Transverse colon (tissue), 4 donors: ENCODE data around the gene RUNX1. TPM values are rescaled to one million over a fixed set of nuclear protein-coding genes. Genes with fewer than 3 reads are reported as not detected.

Experiments used
- DNase-seq: peaks from one replicate; pipeline ENCODE4 v3.0.0-alpha.2; 2019
- H3K27ac ChIP-seq, 4 donors: fragments of 200-600 bp; sonication (generic); 2 replicates each; pipeline ENCODE4 v1.5.1; 2016 to 2018; ENCODE audit warnings: inconsistent platforms in 4 of 4
- H3K27me3 ChIP-seq: fragments of 200-600 bp; sonication (generic); 2 replicates; pipeline ENCODE4 v1.5.1; 2017; ENCODE audit warnings: inconsistent platforms
- H3K36me3 ChIP-seq, 4 donors: fragments of 200-600 bp; sonication (generic); 2 replicates each; pipeline ENCODE4 v1.5.1; 2017 to 2019; ENCODE audit warnings: inconsistent platforms in 4 of 4
- H3K4me1 ChIP-seq, 4 donors: fragments of 200-600 bp; sonication (generic); 2 replicates each; pipeline ENCODE4 v1.5.1; 2017 to 2020; ENCODE audit warnings: inconsistent platforms in 4 of 4
- H3K4me3 ChIP-seq, 4 donors: fragments of 200-600 bp; sonication (generic); 1 replicate in 1 of 4; 2 replicates in 3 of 4; pipeline versions ENCODE4 v1.5.1 to v1.6.1; 2017 to 2019; ENCODE audit warnings: inconsistent platforms in 4 of 4
- H3K9me3 ChIP-seq, 2 donors: fragments of 200-600 bp; sonication (generic); 2 replicates each; pipeline ENCODE4 v1.5.1; 2017 to 2019; ENCODE audit warnings: inconsistent platforms in 2 of 2
- CTCF ChIP-seq, 5 experiments: fragments of 200-600 bp in 3 of 5; fragments of 450-650 bp in 2 of 5; sonication (generic) in 3 of 5; IDR thresholded peaks; 1 replicate in 2 of 5; 2 replicates in 3 of 5; pipeline ENCODE4 v1.5.1; 2016 to 2017; ENCODE audit warnings: antibody characterized with exemption in 5 of 5, inconsistent platforms in 3 of 5, mild to moderate bottlenecking in 2 of 5, moderate library complexity in 1 of 5
- EP300 ChIP-seq: sonication (generic); formaldehyde crosslinking; IDR thresholded peaks from one replicate; pipeline ENCODE4 v1.6.1; 2017; ENCODE audit warnings: antibody characterized with exemption, low read depth
- POLR2A ChIP-seq: fragments of 450-650 bp; IDR thresholded peaks from one replicate; pipeline ENCODE4 v1.6.1; 2016; ENCODE audit warnings: antibody characterized with exemption, mild to moderate bottlenecking, moderate library complexity
- POLR2AphosphoS5 ChIP-seq, 3 donors: sonication (generic); formaldehyde crosslinking; IDR thresholded peaks; one replicate each; pipeline ENCODE4 v1.6.1; 2016; ENCODE audit warnings: antibody characterized with exemption in 3 of 3
- WGBS, 2 donors: methylation state at CpG; one replicate each; pipeline ENCODE4 v1.1.5; 2018; ENCODE audit warnings: low coverage in 1 of 2; 5-methylcytosine and 5-hydroxymethylcytosine counted together
- in situ Hi-C, 4 donors: fragments of 200-750 bp; cut with MboI; loops; one replicate each; pipeline versions ENCODE4 v1.15.0 to v1.15.1; 2017; ENCODE audit warnings: low sequenced_read_pairs in 3 of 4, low pct_ligation_motif_present in 1 of 4, low pct_unique_long_range_greater_than_20kb in 1 of 4
- intact Hi-C: fragments of 100-400 bp; cut with DNase I; formaldehyde crosslinking; loops from one replicate; pipeline ENCODE4 v1.15.1; 2023; ENCODE audit warnings: low total_unique reads
- total RNA-seq, 4 donors: library from RNA; depleted of rRNA; stranded (reverse); fragments of >200 nt; gene quantifications; one replicate each; pipeline ENCODE4 v1.1.0, GENCODE V29; 2016

Gene RUNX1
- total RNA-seq, 4 donors from 2014 or later: 8.3 to 60.1 (median 34.7) TPM

- no peaks in the 10 kb centered on the region for H3K36me3 ChIP-seq
- H3K27ac ChIP-seq: peak overlapping the region in 1 of 4 donors; percentile 24
- H3K4me3 ChIP-seq: no peak overlapping the region
- no peak for DNase-seq
- H3K27me3 ChIP-seq: no peaks in the 10 kb centered on the region
- in situ Hi-C loops (no loop called here), intact Hi-C loops (no loop called here)
- TF ChIP-seq POLR2AphosphoS5 (IDR thresholded peaks at IDR 0.05) (no peak), EP300 (no peak), CTCF (IDR thresholded peaks at IDR 0.05) (no peak), POLR2A (no peak)
- H3K4me1 ChIP-seq: peaks cover 14 to 41% (median 25%) of the 10 kb centered on the region in 4 donors
- WGBS, 2 donors: 88% methylated on average over 1 of the region's 1 CpG; no CpG with 5 or more reads in 1 of the 2 donors
- no peaks in the 10 kb centered on the region for H3K9me3 ChIP-seq
Observed at GRCh38 chr21:35016517-35017188, 32.4 kb downstream of the RUNX1 start.

- intact Hi-C loops: no loop called here
- TF ChIP-seq POLR2A (no peak), CTCF (IDR thresholded peaks at IDR 0.05) (no peak), POLR2AphosphoS5 (IDR thresholded peaks at IDR 0.05) (no peak), EP300 (no peak)
- in situ Hi-C loops: no loop called here
- peaks cover 8 to 35% (median 21%) of the 10 kb centered on the region in 4 donors for H3K4me1 ChIP-seq
- no peak for DNase-seq
- no peak overlapping the region for H3K4me3 ChIP-seq
- H3K36me3 ChIP-seq: no peaks in the 10 kb centered on the region
- H3K27me3 ChIP-seq: no peaks in the 10 kb centered on the region
- WGBS, 2 donors: 73 to 86% methylated on average over 3 to 4 of the region's 4 CpGs
- H3K9me3 ChIP-seq: no peaks in the 10 kb centered on the region
- peak overlapping the region in 2 of 4 donors; percentile 24 to 32 for H3K27ac ChIP-seq
Observed at GRCh38 chr21:35016071-35016470, 33.0 kb downstream of the RUNX1 start.

GRCh38 chr21:35015435-35016024, 33.6 kb downstream of the RUNX1 start:
- TF ChIP-seq POLR2AphosphoS5 (IDR thresholded peaks at IDR 0.05): no peak
- TF ChIP-seq CTCF (IDR thresholded peaks at IDR 0.05): no peak
- no peak for TF ChIP-seq EP300
- TF ChIP-seq POLR2A: no peak
- H3K36me3 ChIP-seq: no peaks in the 10 kb centered on the region
- in situ Hi-C loops: no loop called here
- no peaks in the 10 kb centered on the region for H3K27me3 ChIP-seq
- H3K4me3 ChIP-seq: no peak overlapping the region
- intact Hi-C loops: no loop called here
- peaks cover 5 to 30% (median 19%) of the 10 kb centered on the region in 4 donors for H3K4me1 ChIP-seq
- H3K27ac ChIP-seq: peak overlapping the region in 2 of 4 donors; percentile 24 to 32
- H3K9me3 ChIP-seq: no peaks in the 10 kb centered on the region
- WGBS, 2 donors: 81 to 100% methylated on average over 3 to 5 of the region's 5 CpGs
- no peak for DNase-seq

DNA sequence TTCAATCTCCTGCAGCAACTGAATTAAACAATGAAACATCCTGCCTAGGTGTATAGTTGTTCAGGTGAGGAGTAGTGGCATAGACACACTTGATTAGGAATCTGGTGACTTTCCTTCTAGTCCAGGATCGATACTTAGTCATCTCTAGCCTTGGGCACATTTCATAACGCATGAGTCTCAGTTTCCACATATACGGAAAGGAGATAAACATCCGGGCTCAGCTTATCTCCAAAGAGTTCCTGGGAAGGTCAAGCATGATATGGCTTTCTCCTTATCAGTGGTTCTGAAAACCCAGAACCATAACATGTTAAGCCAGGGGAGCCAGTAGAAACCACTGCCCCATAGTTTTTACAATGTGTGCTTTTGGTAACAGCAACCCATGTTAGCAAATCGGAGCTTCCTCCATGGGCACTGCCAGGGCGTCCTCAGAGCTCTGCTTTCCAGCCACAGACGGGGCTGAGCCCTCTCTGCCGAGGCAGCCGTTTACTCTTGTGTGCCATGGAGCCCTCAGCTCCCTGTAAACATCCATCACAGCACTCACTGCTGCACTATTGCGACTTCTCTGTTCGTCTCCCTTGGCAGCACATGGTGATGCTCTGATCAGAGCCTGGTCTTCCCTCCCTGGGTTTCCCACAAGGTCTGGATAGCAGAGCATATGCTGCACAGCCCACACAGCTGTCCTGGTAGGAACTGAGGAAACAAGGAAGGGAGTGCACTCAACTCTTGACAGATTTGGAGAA, 34.6 kb downstream of the RUNX1 start:
- 77 to 81% methylated on average over 5 to 11 of the region's 11 CpGs for WGBS, 2 donors
- H3K27ac ChIP-seq: no peak overlapping the region
- H3K9me3 ChIP-seq: no peaks in the 10 kb centered on the region
- TF ChIP-seq CTCF (IDR thresholded peaks at IDR 0.05) (no peak), EP300 (no peak), POLR2AphosphoS5 (IDR thresholded peaks at IDR 0.05) (no peak), POLR2A (no peak)
- no peaks in the 10 kb centered on the region for H3K27me3 ChIP-seq
- peaks cover 0 to 21% (median 9%) of the 10 kb centered on the region in 4 donors for H3K4me1 ChIP-seq
- H3K4me3 ChIP-seq: no peak overlapping the region
- intact Hi-C loops: no loop called here
- DNase-seq: no peak
- in situ Hi-C loops: no loop called here
- no peaks in the 10 kb centered on the region for H3K36me3 ChIP-seq
